Measurements from ENCODE around the gene ADSS1.

DNA sequence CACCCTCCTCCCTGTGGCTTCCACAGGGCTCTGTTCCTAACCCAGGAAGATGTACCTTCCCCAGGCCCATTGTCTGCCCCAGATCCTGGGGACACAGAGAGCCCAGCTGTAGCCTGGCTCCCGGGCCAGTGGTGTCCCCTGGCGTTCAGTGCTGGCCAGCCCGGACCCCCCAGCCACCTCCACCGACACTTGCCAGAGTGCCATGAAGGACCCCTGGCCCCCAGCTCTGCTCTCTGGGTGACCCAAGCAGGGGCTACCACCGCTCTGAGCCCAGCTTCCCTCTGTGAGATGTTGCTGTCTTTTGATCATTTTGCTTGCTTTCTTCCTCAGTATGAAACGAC, 28.4 kb upstream of the ADSS1 start:
- TF ChIP-seq, protein P1, sequence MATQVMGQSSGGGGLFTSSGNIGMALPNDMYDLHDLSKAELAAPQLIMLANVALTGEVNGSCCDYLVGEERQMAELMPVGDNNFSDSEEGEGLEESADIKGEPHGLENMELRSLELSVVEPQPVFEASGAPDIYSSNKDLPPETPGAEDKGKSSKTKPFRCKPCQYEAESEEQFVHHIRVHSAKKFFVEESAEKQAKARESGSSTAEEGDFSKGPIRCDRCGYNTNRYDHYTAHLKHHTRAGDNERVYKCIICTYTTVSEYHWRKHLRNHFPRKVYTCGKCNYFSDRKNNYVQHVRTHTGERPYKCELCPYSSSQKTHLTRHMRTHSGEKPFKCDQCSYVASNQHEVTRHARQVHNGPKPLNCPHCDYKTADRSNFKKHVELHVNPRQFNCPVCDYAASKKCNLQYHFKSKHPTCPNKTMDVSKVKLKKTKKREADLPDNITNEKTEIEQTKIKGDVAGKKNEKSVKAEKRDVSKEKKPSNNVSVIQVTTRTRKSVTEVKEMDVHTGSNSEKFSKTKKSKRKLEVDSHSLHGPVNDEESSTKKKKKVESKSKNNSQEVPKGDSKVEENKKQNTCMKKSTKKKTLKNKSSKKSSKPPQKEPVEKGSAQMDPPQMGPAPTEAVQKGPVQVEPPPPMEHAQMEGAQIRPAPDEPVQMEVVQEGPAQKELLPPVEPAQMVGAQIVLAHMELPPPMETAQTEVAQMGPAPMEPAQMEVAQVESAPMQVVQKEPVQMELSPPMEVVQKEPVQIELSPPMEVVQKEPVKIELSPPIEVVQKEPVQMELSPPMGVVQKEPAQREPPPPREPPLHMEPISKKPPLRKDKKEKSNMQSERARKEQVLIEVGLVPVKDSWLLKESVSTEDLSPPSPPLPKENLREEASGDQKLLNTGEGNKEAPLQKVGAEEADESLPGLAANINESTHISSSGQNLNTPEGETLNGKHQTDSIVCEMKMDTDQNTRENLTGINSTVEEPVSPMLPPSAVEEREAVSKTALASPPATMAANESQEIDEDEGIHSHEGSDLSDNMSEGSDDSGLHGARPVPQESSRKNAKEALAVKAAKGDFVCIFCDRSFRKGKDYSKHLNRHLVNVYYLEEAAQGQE (IDR thresholded peaks at IDR 0.05; ENCODE audit: insufficient read depth in 1 of 2, low read depth in 2 of 2, low read length in 2 of 2), result no peak
- no peak for TF ChIP-seq SIN3A (IDR thresholded peaks at IDR 0.05; ENCODE audit: borderline replicate concordance, insufficient read depth, low read length)
